22Rv1 (cell line): ENCODE data around the gene NPAS2.

Experiments
- H3K27ac ChIP-seq: fragments of 450-650 bp; 2 replicates; pipeline ENCODE4 v1.5.1; 2017
- ZFX ChIP-seq: fragments of 450-650 bp; IDR thresholded peaks from 2 replicates; pipeline ENCODE4 v1.6.1; 2017; ENCODE audit warnings: antibody characterized with exemption, borderline replicate concordance
- TF ChIP-seq, protein P1 (sequence below): fragments of 450-650 bp; IDR thresholded peaks from 2 replicates; pipeline ENCODE4 v1.5.1; 2017; ENCODE audit warnings: mild to moderate bottlenecking

Gene NPAS2

DNA sequence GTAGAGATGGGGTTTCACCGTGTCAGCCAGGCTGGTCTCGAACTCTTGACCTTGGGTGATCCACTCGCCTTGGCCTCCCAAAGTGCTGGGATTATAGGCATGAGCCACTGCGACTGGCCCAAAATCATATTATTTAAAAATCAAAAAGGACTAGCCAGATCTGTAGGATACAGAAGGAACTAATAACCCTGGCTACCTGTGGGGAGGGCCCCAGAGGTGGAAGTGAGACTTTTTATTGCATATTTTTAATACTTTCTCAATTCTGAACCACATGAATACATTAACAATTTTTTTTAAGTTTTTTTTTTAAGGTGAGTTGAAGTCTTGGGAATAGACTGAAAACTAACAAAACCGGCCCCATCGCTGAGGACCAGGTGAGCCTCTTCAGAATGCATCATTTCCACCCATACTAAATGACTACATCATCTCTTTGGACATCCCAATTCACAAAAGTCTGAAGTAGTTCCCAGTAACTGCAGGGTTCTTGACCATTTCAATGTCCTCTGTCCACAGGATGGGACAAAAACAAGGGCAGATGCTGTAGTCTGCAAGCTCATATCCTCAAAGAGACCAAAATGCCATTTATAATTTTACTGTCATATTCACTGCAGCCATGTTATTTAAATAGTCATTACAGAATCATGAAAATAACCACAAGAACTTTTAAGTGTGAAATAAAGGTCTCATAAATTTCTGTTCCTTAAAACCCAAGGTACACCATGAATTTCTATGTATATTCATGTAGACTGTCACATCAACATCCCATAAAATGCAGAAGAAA is 203.6 kb downstream of the NPAS2 start:
- H3K27ac ChIP-seq, result no peak overlapping the region
- TF ChIP-seq ZFX, result no peak
- TF ChIP-seq, protein P1, sequence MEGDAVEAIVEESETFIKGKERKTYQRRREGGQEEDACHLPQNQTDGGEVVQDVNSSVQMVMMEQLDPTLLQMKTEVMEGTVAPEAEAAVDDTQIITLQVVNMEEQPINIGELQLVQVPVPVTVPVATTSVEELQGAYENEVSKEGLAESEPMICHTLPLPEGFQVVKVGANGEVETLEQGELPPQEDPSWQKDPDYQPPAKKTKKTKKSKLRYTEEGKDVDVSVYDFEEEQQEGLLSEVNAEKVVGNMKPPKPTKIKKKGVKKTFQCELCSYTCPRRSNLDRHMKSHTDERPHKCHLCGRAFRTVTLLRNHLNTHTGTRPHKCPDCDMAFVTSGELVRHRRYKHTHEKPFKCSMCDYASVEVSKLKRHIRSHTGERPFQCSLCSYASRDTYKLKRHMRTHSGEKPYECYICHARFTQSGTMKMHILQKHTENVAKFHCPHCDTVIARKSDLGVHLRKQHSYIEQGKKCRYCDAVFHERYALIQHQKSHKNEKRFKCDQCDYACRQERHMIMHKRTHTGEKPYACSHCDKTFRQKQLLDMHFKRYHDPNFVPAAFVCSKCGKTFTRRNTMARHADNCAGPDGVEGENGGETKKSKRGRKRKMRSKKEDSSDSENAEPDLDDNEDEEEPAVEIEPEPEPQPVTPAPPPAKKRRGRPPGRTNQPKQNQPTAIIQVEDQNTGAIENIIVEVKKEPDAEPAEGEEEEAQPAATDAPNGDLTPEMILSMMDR, result no peak

DNA sequence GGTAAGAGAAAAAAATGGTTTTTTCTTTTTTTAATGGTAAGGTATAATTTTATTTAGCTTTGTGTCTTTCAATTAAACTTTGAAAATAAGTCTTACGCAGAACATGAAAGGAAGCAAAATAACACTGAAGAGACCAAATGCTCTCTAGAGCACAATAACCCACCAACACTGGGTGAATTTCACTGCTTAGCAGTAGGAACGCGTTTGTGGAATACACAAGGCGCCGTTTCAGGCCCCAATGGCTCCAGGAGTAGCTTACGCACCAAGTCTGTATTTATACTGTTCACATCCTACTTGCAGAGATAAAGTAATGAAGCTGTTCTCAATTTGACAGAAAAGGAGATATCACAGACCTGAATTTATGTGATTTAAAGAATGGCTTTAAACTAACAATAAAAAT is 205.6 kb downstream of the NPAS2 start:
- no peak for TF ChIP-seq ZFX
- peak overlapping the region; percentile 31 for H3K27ac ChIP-seq

DNA sequence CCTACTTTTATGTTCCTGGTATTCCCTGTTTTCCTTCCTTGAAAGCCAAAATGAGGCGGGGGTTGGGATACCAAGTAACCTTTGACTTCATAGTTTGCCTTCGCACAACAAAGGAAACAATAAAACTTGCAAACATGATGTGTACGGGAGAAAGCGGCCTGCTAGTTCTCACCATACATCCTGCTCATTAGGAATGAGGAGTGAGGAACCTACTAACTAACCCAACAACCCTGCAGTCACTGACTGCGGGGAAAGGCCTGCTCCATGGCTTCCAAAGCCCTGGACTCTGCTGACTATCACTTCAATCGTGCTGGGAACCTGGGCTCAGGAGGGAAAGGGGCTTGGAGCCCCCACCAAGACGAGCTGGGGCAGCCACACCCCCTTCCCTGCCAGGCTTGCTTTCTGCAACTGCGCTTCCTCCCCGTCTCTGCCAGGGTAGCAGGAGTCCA is 206.3 kb downstream of the NPAS2 start:
- TF ChIP-seq ZFX, result no peak
- TF ChIP-seq, protein P1, result no peak
- H3K27ac ChIP-seq, result peak overlapping the region; percentile 31

DNA sequence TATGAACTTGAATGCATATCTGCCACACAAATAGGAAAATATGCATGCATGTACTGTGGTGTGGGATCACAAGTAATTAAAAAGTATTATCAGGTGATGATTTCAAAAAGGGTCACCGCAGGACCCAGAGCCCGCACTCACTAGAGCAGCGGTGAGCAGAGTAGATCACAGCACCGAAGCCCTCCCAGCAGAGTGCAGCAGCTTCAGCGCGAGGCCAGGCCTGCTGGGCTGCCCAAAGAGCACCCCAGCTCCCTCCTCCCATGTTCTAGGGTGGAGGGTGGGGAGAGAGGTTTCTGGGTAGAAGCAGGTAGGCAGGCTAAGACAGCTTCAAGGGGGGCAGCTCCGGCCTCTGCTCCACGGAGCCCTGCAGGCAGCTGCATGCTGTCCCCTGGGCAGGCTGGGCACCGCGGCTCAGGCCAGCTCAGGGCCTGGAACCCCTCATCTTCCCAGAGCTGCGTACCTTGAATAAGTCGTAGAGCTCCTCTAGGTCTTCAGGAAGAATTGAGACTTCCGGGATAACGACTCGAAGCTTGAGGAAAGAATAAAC is 207.1 kb downstream of the NPAS2 start:
- H3K27ac ChIP-seq, result peak overlapping the region; percentile 31; the same call in 1 of the 2 replicates
- TF ChIP-seq, protein P1, result no peak
- no peak for TF ChIP-seq ZFX

DNA sequence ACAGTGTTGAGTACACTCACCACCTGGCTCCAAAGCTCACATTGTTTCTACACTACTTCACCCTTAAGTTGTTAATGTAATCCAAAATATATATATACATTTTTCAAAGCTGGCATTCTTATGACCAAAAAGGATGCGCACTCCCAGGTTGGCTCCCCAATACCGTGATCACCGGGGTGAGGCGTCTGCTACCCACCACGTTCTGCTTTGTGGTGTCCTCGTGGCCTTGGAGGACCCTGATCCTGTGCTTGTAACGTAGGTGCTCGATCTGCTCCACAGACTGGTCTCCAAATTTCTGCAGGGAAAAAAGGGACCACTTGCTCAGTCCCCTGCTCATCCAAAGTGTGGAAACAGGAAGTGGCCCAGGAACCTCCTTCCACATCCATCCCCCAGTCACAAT is 207.9 kb downstream of the NPAS2 start:
- TF ChIP-seq ZFX, result no peak
- TF ChIP-seq, protein P1, result no peak

DNA sequence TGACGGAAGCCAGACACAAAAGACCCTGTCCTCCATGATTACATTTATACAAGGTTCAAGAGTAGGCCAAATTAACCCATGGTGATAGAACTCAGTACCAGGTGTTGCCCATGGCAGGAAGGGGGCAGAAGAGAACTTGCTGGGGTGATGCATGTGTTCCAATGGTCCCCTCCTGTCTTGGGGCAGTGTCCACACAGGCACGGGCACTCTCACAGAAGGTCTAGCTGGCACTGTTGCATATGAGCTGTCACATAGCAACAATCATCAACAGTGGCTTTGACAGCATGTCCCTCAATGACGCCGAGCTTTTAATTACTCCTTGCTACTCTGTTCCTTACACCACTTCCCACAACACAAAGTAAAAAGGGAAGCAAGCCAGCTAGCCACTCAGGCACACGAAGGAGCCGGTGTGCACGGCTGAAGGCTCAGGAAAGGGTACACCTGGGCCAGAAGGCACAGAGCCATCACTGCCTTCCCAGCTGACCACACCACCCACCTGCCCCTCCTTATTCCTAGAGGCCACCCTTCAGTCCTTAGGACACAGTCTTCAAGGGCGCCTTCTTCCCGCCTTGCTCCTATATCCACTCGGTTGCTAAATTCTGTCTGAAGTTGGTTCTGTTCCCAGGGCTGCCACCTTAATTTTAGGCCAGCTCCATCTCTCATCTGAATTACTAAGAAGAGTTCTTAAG is 211.1 kb downstream of the NPAS2 start:
- TF ChIP-seq, protein P1, result no peak; the same call in 1 of the 2 replicates
- TF ChIP-seq ZFX, result no peak
- H3K27ac ChIP-seq, result no peak overlapping the region

More for the DNA sequence above, 207.9 kb downstream of the NPAS2 start:
- no peak overlapping the region for H3K27ac ChIP-seq

DNA sequence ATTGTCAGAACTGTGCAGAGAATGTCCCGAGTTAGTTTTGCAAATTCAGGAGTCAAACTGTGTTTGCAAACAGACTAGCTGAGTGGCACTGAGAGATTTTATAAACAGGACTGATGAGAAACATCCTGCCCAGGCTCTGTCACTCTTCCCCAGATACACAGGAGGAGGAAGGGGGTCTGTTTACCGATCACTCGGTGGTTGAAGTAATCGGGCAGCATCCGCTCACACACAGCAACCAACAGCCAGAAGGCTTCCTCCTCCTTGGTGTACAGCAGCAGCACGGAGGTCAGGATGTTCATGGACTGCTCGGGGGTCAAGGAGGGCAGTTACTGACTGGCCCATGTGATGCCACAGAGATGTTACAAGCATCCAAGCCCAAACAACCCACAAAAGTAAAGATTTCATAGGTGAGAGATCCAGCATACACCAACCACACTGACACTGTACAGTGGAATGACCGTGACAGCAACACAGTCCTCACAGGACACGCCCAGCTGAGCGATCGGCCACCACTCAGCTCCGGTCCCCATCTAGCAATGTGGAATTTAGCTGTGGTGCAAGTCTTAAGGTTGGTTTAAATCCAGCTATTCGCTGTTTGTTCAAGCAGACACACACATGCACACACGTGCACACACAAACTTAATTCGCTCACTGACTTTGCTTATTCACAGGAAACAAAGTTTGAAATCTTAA is 212.3 kb downstream of the NPAS2 start:
- no peak for TF ChIP-seq ZFX
- TF ChIP-seq, protein P1, result no peak
- no peak overlapping the region for H3K27ac ChIP-seq
